SH-SY5Y (cell line): ENCODE results near the gene FOXO1.

Experiments
- GATA2 ChIP-seq: IDR thresholded peaks from 2 replicates; pipeline ENCODE4 v1.6.1; 2011; ENCODE audit warnings: mild to moderate bottlenecking, low read depth, low read length
- GATA3 ChIP-seq: IDR thresholded peaks from 2 replicates; pipeline ENCODE4 v1.6.1; 2011; ENCODE audit warnings: low read depth, mild to moderate bottlenecking, low read length, moderate library complexity

DNA sequence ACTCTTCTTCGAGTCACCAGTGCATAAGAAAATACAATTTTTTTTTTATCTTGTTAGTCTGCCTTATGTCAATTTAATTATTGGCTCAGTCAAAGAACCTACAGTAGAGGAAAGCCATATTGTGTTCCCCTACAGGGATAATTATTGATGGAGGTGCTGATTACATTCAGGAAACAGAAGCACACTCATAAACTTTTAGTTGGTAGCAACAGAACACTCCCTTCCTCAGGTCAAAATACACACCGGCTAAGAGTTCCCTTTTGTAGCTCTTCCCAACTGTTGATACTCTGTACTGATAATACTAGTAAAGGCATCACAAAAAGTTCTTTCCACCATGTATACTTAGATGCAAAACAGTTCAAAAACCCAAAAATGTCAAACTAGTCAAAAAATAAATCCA, 18.4 kb downstream of the FOXO1 start:
- peak; percentile 44; the same call in 1 of the 2 replicates for TF ChIP-seq GATA3
- TF ChIP-seq GATA2: peak; percentile 16; the same call in 1 of the 2 replicates
